Measurements from ENCODE around the gene TMEM108.

- TF ChIP-seq CTCF (conservative IDR thresholded peaks at IDR 0.05) (no peak), ZFX (IDR thresholded peaks at IDR 0.05) (no peak)
Observed at GRCh38 chr3:133169331-133170068, 131.3 kb downstream of the TMEM108 start.
